Loucy (cell line): ENCODE data around the gene RMDN2.

ENCODE experiments used
- CTCF ChIP-seq: fragments of 200-600 bp; sonication (generic); conservative IDR thresholded peaks from 2 replicates; pipeline ENCODE4 v1.5.1; 2014; ENCODE audit warnings: mild to moderate bottlenecking, antibody characterized with exemption, low read length
- EZH2phosphoT487 ChIP-seq: fragments of 200-600 bp; IDR thresholded peaks from 2 replicates; pipeline ENCODE4 v1.6.1; 2018; ENCODE audit warnings: antibody characterized with exemption, mild to moderate bottlenecking, moderate library complexity, borderline replicate concordance

DNA sequence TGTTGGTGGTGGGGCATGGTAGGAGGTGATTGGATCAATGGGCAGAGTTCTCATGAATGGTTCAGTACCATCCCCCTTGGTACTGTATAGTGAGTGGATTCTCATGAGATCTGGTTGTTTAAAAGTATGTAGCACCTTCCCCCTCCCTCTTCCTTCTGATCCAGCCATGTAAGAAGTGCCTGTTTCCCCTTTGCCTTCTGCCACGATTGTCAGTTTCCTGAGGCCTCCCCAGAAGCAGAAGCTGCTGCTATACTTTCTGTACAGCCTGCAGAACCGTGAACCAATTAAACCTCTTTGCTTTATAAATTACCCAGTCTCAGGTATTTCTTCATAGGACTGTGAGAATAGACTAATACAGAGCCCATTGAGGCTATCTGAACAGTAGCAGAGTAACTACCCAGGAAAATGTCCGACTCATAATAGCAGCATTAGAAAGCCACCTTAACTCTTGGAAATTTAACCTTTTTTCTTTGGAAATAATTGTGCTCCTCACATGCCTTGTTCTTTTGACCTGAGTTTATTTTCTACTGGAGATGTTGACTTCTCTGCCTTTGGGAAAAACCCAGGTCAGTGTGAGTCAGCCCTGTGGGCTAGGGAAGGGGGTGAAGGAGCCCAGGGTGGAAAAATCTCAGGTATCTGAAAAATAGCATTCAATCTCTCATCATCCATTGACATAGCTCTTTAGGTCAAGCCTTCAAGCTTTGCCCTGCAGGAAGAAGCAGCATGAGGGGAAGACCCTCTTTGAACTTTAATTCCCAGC, 132.7 kb downstream of the RMDN2 start:
- TF ChIP-seq CTCF: no peak
- TF ChIP-seq EZH2phosphoT487: no peak
